Measurements from ENCODE around the gene ARHGEF7. TPM values are rescaled to one million over a fixed set of nuclear protein-coding genes. Genes with fewer than 3 reads are reported as not detected.

Gene ARHGEF7
- total RNA-seq, 1 experiment from 2014 or later: 47.3 TPM

- no peaks in the 10 kb centered on the region for H3K4me1 Mint-ChIP-seq
- CTCF ChIA-PET: no interaction called here
- no peak overlapping the region for H3K27ac Mint-ChIP-seq
- H3K9me3 Mint-ChIP-seq: no peaks in the 10 kb centered on the region
- ATAC-seq (no peak), DNase-seq (ENCODE audit: low spot score) (no peak)
- POLR2A ChIA-PET: no interaction called here
- H3K27me3 Mint-ChIP-seq (ENCODE audit: low read depth): peaks cover 7% of the 10 kb centered on the region; the same call in 1 of the 2 replicates
- H3K36me3 Mint-ChIP-seq: no peaks in the 10 kb centered on the region
- no peak for TF ChIP-seq E2F5 (CRISPR knock-in tag; IDR thresholded peaks at IDR 0.05)
- no peak for TF ChIP-seq MYBL2 (CRISPR knock-in tag; IDR thresholded peaks at IDR 0.05)
- TF ChIP-seq ATF3 (CRISPR knock-in tag; conservative IDR thresholded peaks at IDR 0.05): no peak
- no peak for TF ChIP-seq ELF4 (CRISPR knock-in tag; IDR thresholded peaks at IDR 0.05; ENCODE audit: low read depth)
- no peak for TF ChIP-seq E2F1 (CRISPR knock-in tag; IDR thresholded peaks at IDR 0.05)
- no peak for TF ChIP-seq ZNF263 (CRISPR knock-in tag; IDR thresholded peaks at IDR 0.05; ENCODE audit: low read depth)
- no peak for TF ChIP-seq TCF7 (CRISPR knock-in tag; IDR thresholded peaks at IDR 0.05; ENCODE audit: low read depth)
- no peak for TF ChIP-seq NR1H2 (CRISPR knock-in tag; IDR thresholded peaks at IDR 0.05)
- TF ChIP-seq PREB (CRISPR knock-in tag; IDR thresholded peaks at IDR 0.05; ENCODE audit: borderline replicate concordance): no peak
- TF ChIP-seq MLX (CRISPR knock-in tag; IDR thresholded peaks at IDR 0.05): no peak
- no peak for TF ChIP-seq KAT7 (CRISPR knock-in tag; IDR thresholded peaks at IDR 0.05; ENCODE audit: borderline replicate concordance)
- H3K4me3 Mint-ChIP-seq: no peak overlapping the region
Measured at GRCh38 chr13:111145071-111145470, 30.0 kb downstream of the ARHGEF7 start.

GRCh38 chr13:111145506-111145905 is 30.4 kb downstream of the ARHGEF7 start:
- Mint-ChIP-seq H3K4me3 (no peak overlapping the region), H3K9me3 (no peaks in the 10 kb centered on the region), H3K27ac (no peak overlapping the region), H3K27me3 (ENCODE audit: low read depth) (peaks cover 7% of the 10 kb centered on the region; the same call in 1 of the 2 replicates), H3K4me1 (no peaks in the 10 kb centered on the region), H3K36me3 (no peaks in the 10 kb centered on the region)
- ChIA-PET CTCF (no interaction called here), POLR2A (no interaction called here)
- DNase-seq (ENCODE audit: low spot score) (no peak), ATAC-seq (no peak)
- TF ChIP-seq NR2C2 (CRISPR knock-in tag; IDR thresholded peaks at IDR 0.05): no peak
- no peak for TF ChIP-seq TP53 (CRISPR knock-in tag; IDR thresholded peaks at IDR 0.05)
- no peak for TF ChIP-seq RELA (CRISPR knock-in tag; IDR thresholded peaks at IDR 0.05; ENCODE audit: borderline replicate concordance)
- no peak for TF ChIP-seq E2F5 (CRISPR knock-in tag; IDR thresholded peaks at IDR 0.05)
- no peak for TF ChIP-seq RORB (CRISPR knock-in tag; IDR thresholded peaks at IDR 0.05)
- no peak for TF ChIP-seq CTCF (IDR thresholded peaks at IDR 0.05)
- TF ChIP-seq ZNF263 (CRISPR knock-in tag; IDR thresholded peaks at IDR 0.05; ENCODE audit: low read depth): no peak
- no peak for TF ChIP-seq NR3C1 (CRISPR knock-in tag; conservative IDR thresholded peaks at IDR 0.05; ENCODE audit: low read depth)
- no peak for TF ChIP-seq ETV6 (CRISPR knock-in tag; IDR thresholded peaks at IDR 0.05)
- no peak for TF ChIP-seq MAX (CRISPR knock-in tag; IDR thresholded peaks at IDR 0.05)
- TF ChIP-seq ZNF396 (CRISPR knock-in tag; IDR thresholded peaks at IDR 0.05; ENCODE audit: borderline replicate concordance): no peak
